Glomerular visceral epithelial cell (primary cell): ENCODE results near the gene HOXB1.
A peak's percentile ranks its signal among the peaks of the same experiment; 100 is the strongest.

Experiments used
- DNase-seq: peaks from one replicate; pipeline ENCODE4 v3.0.0-alpha.2; 2016; ENCODE audit errors: extremely low spot score

The HOXB1 gene

GRCh38 chr17:48497103-48497502 lies 33.7 kb downstream of the HOXB1 start:
- peak; percentile 56 for DNase-seq

DNA sequence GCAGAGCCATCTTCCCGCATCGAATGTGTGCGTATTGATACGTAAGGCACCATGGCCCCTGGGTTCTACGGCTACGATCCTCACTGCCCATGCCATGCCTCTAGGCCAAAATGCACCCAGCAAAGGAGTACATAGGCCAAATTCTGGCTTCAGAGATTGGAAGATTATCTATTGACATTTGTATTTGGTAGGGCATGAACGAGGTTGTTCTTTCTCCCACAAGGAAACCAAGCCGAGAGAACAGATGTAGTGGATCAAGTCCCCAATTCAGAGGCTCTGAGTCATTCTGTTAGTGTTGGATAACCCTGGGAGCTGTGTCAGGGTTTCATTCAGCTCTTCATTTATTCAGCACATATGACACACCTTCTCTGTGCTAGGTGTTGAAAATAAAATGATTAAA lies 36.5 kb downstream of the HOXB1 start:
- peak; percentile 47 for DNase-seq

DNA sequence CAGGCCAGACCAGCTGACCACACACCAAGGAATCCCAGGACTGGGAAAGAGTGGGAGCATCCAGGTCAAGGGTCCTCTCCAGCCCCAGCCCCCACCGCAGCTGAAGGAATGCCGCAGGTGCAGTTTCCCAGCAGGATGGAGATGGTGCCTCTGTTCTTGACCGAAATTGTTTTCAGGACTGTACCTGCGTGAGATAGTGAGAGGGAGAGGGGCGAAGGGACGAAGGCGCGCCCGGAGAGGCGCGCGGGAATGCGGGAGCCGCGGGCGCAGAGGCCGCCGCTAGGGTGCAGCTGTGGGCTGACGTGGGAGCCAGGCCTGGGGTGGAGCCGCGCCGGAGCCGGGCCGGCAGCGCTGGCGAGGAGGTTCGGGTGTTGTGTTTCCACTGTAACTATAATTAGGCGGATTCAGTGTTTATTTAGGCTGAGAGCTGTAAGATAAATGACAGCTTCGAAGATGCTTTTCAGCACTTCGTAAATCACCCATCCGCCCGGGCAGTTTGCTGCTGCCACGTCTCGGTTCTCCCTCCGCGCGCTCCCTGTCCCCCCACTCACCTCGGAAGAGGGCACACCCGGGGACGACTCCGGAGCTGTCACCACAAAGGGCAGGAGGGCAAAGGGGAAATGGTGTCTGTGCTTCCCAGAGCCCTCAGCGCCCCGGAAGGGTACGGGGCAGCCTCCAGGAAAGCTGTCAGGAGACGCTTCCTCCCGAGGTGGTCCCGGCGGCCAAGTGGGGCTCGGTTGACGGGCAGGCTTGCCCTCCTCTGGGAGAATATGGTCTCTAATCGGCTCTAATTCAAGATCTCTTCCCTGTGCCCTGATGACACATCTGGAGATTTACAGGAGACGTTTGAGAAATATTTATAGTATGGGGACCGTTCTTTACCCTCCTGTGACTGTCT lies 38.2 kb downstream of the HOXB1 start:
- DNase-seq, result peak; percentile 71

GRCh38 chr17:48491527-48492273 lies 39.1 kb downstream of the HOXB1 start:
- peak; percentile 37 for DNase-seq

DNA sequence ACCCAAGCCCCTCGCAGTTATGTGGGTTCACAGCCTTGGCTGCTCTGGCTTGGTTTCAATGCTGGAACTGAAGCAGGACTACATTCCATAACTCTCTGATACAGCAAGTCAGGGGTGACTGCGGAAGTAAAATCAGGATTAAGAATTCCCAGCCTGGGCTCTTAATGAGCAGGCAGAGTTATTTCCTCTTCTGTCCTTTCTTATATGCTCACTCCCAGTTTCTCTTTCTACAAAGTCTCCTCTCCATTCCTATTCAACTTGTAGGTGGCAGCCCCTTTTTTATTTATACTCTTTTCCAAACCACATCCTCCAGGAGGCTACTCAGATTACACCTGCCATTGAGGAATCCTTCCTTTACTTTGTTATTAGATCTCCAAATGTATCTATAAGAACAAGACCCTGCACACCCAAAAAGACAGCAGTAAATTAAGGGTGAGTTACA lies 40.3 kb downstream of the HOXB1 start:
- no peak for DNase-seq

- DNase-seq, result no peak
Observed at GRCh38 chr17:48489781-48490180, 41.0 kb downstream of the HOXB1 start.

GRCh38 chr17:48488548-48489106 lies 42.2 kb downstream of the HOXB1 start:
- no peak for DNase-seq

- DNase-seq, result peak; percentile 37
Observed at GRCh38 chr17:48487221-48487620, 43.6 kb downstream of the HOXB1 start.

DNA sequence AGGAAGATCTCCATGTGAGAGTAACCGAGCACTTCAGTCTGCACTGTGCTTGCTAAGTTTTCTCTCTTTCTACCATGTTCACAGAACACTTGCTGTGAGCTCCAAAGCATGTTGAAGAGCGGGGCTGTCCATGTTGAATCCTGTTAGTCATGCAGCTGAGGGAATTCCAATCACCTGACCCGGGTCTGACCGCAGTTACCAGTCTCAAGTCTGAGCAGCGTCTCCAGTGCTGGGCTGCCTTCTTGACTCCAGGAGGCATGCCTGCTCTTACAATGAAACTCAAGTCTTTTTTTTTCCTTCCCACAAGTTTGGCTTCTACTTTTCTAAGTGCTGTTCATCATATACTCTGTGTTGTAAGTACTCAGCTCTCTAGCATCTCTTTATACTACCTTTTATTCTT lies 44.3 kb downstream of the HOXB1 start:
- DNase-seq, result peak; percentile 96

DNA sequence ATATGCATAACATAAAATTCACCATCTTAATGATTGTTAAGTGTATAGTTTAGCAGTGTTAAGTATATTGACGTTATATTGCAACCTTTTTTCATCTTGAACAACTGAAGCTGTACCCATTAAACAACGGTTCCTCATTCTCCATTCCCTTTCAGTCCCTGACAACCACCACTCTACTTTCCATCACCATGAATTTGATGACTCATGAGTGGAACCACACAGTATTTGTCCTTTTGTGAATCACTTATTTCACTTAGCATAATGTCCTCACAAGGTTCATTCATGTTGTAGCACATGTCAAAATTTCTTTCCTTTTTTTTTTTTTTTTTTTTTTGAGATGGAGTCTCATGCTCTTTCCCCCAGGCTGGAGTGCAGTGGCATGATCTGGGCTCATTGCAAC lies 46.0 kb downstream of the HOXB1 start:
- peak; percentile 82 for DNase-seq

GRCh38 chr17:48484256-48484655 lies 46.6 kb downstream of the HOXB1 start:
- DNase-seq, result peak; percentile 63

GRCh38 chr17:48483471-48484131 lies 47.2 kb downstream of the HOXB1 start:
- DNase-seq, result peak; percentile 99

DNA sequence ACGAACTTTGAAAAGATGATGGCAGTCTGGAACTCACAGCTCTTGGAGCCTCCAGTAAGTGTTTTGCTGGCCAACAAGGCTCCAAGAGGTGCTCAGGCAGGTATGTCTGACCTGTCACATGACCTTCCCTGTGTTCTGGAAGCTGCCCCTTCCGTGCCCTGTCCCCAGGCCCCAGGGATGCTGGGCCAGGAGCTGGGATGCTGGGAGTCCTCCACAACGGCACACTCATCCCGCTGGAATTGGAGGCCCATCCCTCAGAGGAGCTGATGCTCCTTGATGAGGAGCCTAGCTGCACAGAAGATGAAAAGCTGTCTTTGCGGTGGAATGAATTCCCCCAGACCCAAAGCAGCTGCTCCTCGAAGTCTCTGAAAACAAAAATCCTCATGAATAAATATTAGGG lies 47.8 kb downstream of the HOXB1 start:
- DNase-seq, result no peak

GRCh38 chr17:48482301-48482700 lies 48.5 kb downstream of the HOXB1 start:
- peak; percentile 76 for DNase-seq

DNA sequence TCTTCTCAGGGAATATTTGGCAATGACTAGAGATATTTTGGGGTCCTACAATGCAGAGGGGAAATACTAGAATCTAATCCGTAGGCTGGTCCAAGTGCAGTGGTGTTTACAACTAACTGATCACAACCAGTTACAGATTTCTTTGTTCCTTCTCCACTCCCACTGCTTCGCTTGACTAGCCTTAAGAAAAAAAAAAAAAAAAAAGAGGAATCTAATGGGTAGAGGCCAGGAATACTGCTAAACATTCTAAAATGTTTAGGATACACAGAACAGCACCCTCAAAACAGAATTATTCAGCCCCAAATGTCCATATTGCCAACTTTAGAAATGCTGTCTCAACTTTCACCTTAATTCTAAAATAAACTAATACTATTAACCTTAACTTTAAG lies 51.8 kb downstream of the HOXB1 start:
- DNase-seq, result no peak
